Activated T-cell treated with anti-CD3 and anti-CD28 coated beads for 48 hours (primary cell): ENCODE data around the gene ELOVL5.

Experiments
- DNase-seq: peaks from one replicate; pipeline ENCODE4 v3.0.0-alpha.2; 2020; ENCODE audit warnings: low read depth

The ELOVL5 gene

GRCh38 chr6:53239526-53239925 is 109.2 kb downstream of the ELOVL5 start:
- no peak for DNase-seq

GRCh38 chr6:53238311-53238710 is 110.4 kb downstream of the ELOVL5 start:
- no peak for DNase-seq

GRCh38 chr6:53236241-53236640 is 112.5 kb downstream of the ELOVL5 start:
- DNase-seq = no peak

GRCh38 chr6:53235508-53235907 is 113.2 kb downstream of the ELOVL5 start:
- DNase-seq = no peak

GRCh38 chr6:53233309-53233708 is 115.4 kb downstream of the ELOVL5 start:
- DNase-seq = no peak

GRCh38 chr6:53230775-53231467 is 117.8 kb downstream of the ELOVL5 start:
- DNase-seq = no peak

GRCh38 chr6:53227847-53228246 is 120.9 kb downstream of the ELOVL5 start:
- no peak for DNase-seq

GRCh38 chr6:53220605-53221004 is 128.1 kb downstream of the ELOVL5 start:
- no peak for DNase-seq
